PC-3 (cell line): Measurements from ENCODE around the gene ASTN2. TPM values are rescaled to one million over a fixed set of nuclear protein-coding genes. Genes with fewer than 3 reads are reported as not detected.

ENCODE experiments used
- ATAC-seq: fragments of 200-7000 bp; cut with Tn5 transposase; 2 replicates; pipeline ENCODE4 v1.9.1; 2020; ENCODE audit warnings: mild to moderate bottlenecking, moderate library complexity
- BruUV-seq: library from RNA; stranded (reverse); fragments of 400-500 nt; replicated peaks from 2 replicates; lab custom pipeline; 2021; lab: Mats Ljungman, UMichigan
- CTCF ChIA-PET: fragments of 300-600 bp; sonication (Branson Sonifier 250); formaldehyde crosslinking; loops from one replicate; lab custom pipeline; 2022; ENCODE audit warnings: antibody characterized with exemption; lab: Charles Lee
- POLR2A ChIA-PET: fragments of 300-600 bp; sonication (Branson Sonifier 250); formaldehyde crosslinking; loops from one replicate; lab custom pipeline; 2022; ENCODE audit warnings: antibody characterized with exemption; ENCODE audit not compliant: unreplicated experiment; lab: Charles Lee
- DNase-seq: peaks from one replicate; pipeline ENCODE4 v3.0.0-alpha.2; 2015
- H2AFZ ChIP-seq: fragments of 300-600 bp; sonication (generic); 2 replicates; pipeline ENCODE4 v1.6.0; 2016; ENCODE audit warnings: antibody characterized with exemption, low read length
- H3F3A ChIP-seq: fragments of 300-600 bp; sonication (generic); one replicate; pipeline ENCODE4 v1.6.0; 2017; ENCODE audit warnings: antibody characterized with exemption, low read length, control low read depth, mild to moderate bottlenecking; ENCODE audit not compliant: unreplicated experiment
- H3K27ac ChIP-seq: fragments of 300-600 bp; sonication (generic); 2 replicates; pipeline ENCODE4 v1.5.1; 2016; ENCODE audit warnings: mild to moderate bottlenecking, low read length
- H3K27me3 ChIP-seq: fragments of 300-600 bp; sonication (generic); 2 replicates; pipeline ENCODE4 v1.6.1; 2016; ENCODE audit warnings: low read length, mixed read lengths
- H3K36me3 ChIP-seq: fragments of 300-600 bp; sonication (generic); 2 replicates; pipeline ENCODE4 v1.6.1; 2016; ENCODE audit warnings: low read depth, mixed run types, low read length, mixed read lengths
- H3K4me1 ChIP-seq: fragments of 300-600 bp; sonication (generic); 2 replicates; pipeline ENCODE4 v1.5.1; 2016; ENCODE audit warnings: low read length; ENCODE audit not compliant: insufficient read depth
- H3K4me2 ChIP-seq: fragments of 300-600 bp; sonication (generic); 2 replicates; pipeline ENCODE4 v1.6.0; 2016; ENCODE audit warnings: low read length
- H3K4me3 ChIP-seq: fragments of 300-600 bp; sonication (generic); 2 replicates; pipeline ENCODE4 v1.5.1; 2016; ENCODE audit warnings: mild to moderate bottlenecking, low read length, mixed read lengths
- H3K79me2 ChIP-seq: fragments of 300-600 bp; sonication (generic); 2 replicates; pipeline ENCODE4 v1.6.1; 2017; ENCODE audit warnings: low read length, mixed read lengths
- H3K9ac ChIP-seq: fragments of 300-600 bp; sonication (generic); 2 replicates; pipeline ENCODE4 v1.6.0; 2016; ENCODE audit warnings: mild to moderate bottlenecking, low read length
- H3K9me2 ChIP-seq: fragments of 300-600 bp; sonication (generic); replicated peaks from 2 replicates; pipeline ENCODE4 v1.6.1; 2016; ENCODE audit warnings: mixed run types, low read length, mixed read lengths
- H3K9me3 ChIP-seq: fragments of 300-600 bp; sonication (generic); 2 replicates; pipeline ENCODE4 v1.6.1; 2016; ENCODE audit warnings: low read length, mixed read lengths
- H4K20me1 ChIP-seq: fragments of 300-600 bp; sonication (generic); 2 replicates; pipeline ENCODE4 v1.6.1; 2016; ENCODE audit warnings: low read length, mixed read lengths
- CTCF ChIP-seq: fragments of 300-600 bp; sonication (generic); conservative IDR thresholded peaks from 2 replicates; pipeline ENCODE4 v1.5.1; 2017; ENCODE audit warnings: antibody characterized with exemption, low read depth, mild to moderate bottlenecking, low read length
- EZH2 ChIP-seq: fragments of 300-600 bp; sonication (generic); IDR thresholded peaks from one replicate; pipeline ENCODE4 v1.6.1; 2017; ENCODE audit warnings: antibody characterized with exemption, mild to moderate bottlenecking, low read length; ENCODE audit not compliant: unreplicated experiment
- EZH2phosphoT487 ChIP-seq: fragments of 300-600 bp; sonication (generic); IDR thresholded peaks from 2 replicates; pipeline ENCODE4 v1.6.1; 2018; ENCODE audit warnings: mild to moderate bottlenecking, antibody characterized with exemption, low read length, borderline replicate concordance
- intact Hi-C: fragments of 100-400 bp; cut with micrococcal nuclease; formaldehyde crosslinking; loops from 2 replicates; pipeline ENCODE4 v1.9.0; 2023
- total RNA-seq: library from RNA; depleted of rRNA; stranded (reverse); fragments of >200 nt; gene quantifications from 2 replicates; pipeline ENCODE4 v1.2.3, GENCODE V29; 2014

Gene ASTN2
- total RNA-seq, 1 experiment from 2014 or later: 3.5 TPM

DNA sequence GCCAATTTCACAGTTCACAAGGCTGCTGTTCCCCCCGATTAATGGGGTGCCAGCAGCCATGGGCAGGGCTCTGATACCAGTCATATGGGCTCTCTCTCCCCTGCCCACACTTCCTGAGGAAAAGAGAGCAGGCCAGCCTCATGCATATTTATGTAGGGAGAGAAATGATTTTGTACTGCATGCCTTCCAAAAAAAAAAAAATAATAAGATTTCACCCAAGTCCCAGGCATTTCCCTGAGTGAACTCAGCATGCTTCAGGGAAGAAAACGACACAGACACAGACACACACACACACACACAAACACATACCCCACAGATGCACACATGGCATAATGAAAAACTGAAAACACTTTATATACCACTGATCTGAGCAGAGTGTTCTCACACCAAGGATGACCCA is 232.8 kb downstream of the ASTN2 start:
- DNase-seq (no peak), ATAC-seq (no peak)
- no peaks in the 10 kb centered on the region for H3K27me3 ChIP-seq
- H2AFZ ChIP-seq: no peak overlapping the region
- H3K79me2 ChIP-seq: no peaks in the 10 kb centered on the region
- H3K9ac ChIP-seq: no peak overlapping the region
- H3K9me2 ChIP-seq: no peaks in the 10 kb centered on the region
- H3K9me3 ChIP-seq: no peaks in the 10 kb centered on the region
- TF ChIP-seq CTCF (no peak), EZH2 (no peak), EZH2phosphoT487 (no peak)
- H3K4me1 ChIP-seq: no peaks in the 10 kb centered on the region
- no peak overlapping the region for H3K27ac ChIP-seq
- ChIA-PET CTCF (no interaction called here), POLR2A (no interaction called here)
- intact Hi-C loops: no loop called here
- no peak overlapping the region for H3K4me3 ChIP-seq
- H3F3A ChIP-seq: no peaks in the 10 kb centered on the region
- H3K36me3 ChIP-seq: no peaks in the 10 kb centered on the region
- BruUV-seq: no TSS peak
- H4K20me1 ChIP-seq: no peaks in the 10 kb centered on the region
- no peak overlapping the region for H3K4me2 ChIP-seq

DNA sequence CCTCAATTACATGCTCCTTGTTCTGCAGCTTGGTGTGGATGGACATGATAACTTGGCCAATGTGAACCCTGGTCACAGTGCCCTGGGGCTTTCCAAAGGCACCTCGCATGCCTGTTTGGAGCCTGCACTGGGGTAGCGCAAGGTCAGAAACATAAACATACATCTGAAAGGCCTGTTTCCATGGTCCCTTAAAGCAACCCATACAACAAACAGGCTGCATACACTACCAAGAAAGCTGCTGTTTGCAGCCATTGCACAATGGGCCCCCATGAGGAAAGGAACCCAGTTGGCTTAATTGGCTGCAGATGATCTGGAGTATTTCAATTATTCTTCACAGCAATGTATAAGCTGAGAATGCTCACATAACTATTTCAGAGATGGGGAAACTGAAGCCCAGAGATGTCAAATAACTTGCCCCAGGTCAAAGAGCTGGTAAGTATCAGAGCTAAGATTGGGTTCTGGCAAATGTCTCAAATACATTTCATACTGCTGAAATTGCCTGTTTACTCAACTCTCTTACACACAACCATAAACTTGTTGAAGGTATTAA is 233.9 kb downstream of the ASTN2 start:
- no TSS peak for BruUV-seq
- Histone ChIP-seq H3K4me3 (no peak overlapping the region), H3K4me1 (no peaks in the 10 kb centered on the region), H3K27me3 (no peaks in the 10 kb centered on the region), H3K79me2 (no peaks in the 10 kb centered on the region), H2AFZ (no peak overlapping the region), H3K9ac (no peak overlapping the region), H3K36me3 (no peaks in the 10 kb centered on the region), H3K9me3 (no peaks in the 10 kb centered on the region), H3F3A (no peaks in the 10 kb centered on the region), H3K27ac (no peak overlapping the region), H3K4me2 (no peak overlapping the region), H4K20me1 (no peaks in the 10 kb centered on the region), H3K9me2 (no peaks in the 10 kb centered on the region)
- ATAC-seq (no peak), DNase-seq (no peak)
- intact Hi-C loops: no loop called here
- CTCF ChIA-PET: no interaction called here
- POLR2A ChIA-PET: no interaction called here
- TF ChIP-seq EZH2phosphoT487: no peak
- no peak for TF ChIP-seq CTCF
- no peak for TF ChIP-seq EZH2

- Histone ChIP-seq H4K20me1 (no peaks in the 10 kb centered on the region), H3K9me2 (no peaks in the 10 kb centered on the region), H3F3A (no peaks in the 10 kb centered on the region), H3K36me3 (no peaks in the 10 kb centered on the region), H2AFZ (no peak overlapping the region), H3K9ac (no peak overlapping the region), H3K4me1 (no peaks in the 10 kb centered on the region), H3K4me3 (no peak overlapping the region), H3K27ac (no peak overlapping the region), H3K4me2 (no peak overlapping the region), H3K27me3 (no peaks in the 10 kb centered on the region), H3K79me2 (no peaks in the 10 kb centered on the region), H3K9me3 (no peaks in the 10 kb centered on the region)
- ATAC-seq (no peak), DNase-seq (no peak)
- no TSS peak for BruUV-seq
- ChIA-PET POLR2A (no interaction called here), CTCF (no interaction called here)
- TF ChIP-seq CTCF: no peak
- TF ChIP-seq EZH2phosphoT487: no peak
- no peak for TF ChIP-seq EZH2
- intact Hi-C loops: no loop called here
These were observed 236.1 kb downstream of the ASTN2 start for GRCh38 chr9:117178596-117179375.
